GM18507 (cell line): ENCODE measurements around the gene KCNQ5.
"Not testable (repeated sequence)": the region's sequence is repeated elsewhere in the genome, so short reads cannot be mapped to it uniquely, and the experiment has no call there.

Source experiments
- DNase-seq: peaks from one replicate; pipeline ENCODE4 v3.0.0; 2011; ENCODE audit warnings: low read depth; ENCODE audit not compliant: insufficient read length; ENCODE audit errors: extremely low spot score
- FAIRE-seq: peaks from 2 replicates; lab custom pipeline; 2011; peaks lifted over from hg19 to GRCh38; lab: Jason Lieb, UNC

Gene KCNQ5

GRCh38 chr6:72959821-72960220 is 338.0 kb downstream of the KCNQ5 start:
- no peak for FAIRE-seq

GRCh38 chr6:72963946-72964345 is 342.1 kb downstream of the KCNQ5 start:
- no peak for FAIRE-seq
- DNase-seq, result no peak

More at GRCh38 chr6:72959821-72960220, 338.0 kb downstream of the KCNQ5 start:
- DNase-seq, result no peak

GRCh38 chr6:72966628-72967280 is 344.9 kb downstream of the KCNQ5 start:
- no peak for FAIRE-seq
- no peak for DNase-seq

GRCh38 chr6:72967329-72967728 is 345.5 kb downstream of the KCNQ5 start:
- FAIRE-seq (no peak), DNase-seq (no peak)

DNA sequence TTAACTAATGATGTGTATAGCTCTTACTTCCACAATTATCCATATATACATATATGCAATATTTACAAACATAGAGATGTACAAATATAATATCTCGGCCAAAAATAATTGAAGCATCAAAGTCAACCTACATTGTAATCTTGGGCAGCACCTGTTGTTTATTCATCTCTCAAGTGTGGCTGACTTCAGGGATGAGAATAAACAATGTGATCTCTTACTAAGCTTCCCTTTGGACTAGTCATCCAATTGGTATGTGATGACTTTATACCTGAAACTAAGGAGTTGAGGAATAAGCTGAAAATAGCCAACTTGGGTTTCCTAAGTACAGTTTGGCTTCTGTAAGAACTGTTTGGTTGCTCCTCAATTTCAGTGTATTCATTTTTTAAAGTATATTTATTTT is 346.8 kb downstream of the KCNQ5 start:
- DNase-seq (no peak), FAIRE-seq (no peak)

DNA sequence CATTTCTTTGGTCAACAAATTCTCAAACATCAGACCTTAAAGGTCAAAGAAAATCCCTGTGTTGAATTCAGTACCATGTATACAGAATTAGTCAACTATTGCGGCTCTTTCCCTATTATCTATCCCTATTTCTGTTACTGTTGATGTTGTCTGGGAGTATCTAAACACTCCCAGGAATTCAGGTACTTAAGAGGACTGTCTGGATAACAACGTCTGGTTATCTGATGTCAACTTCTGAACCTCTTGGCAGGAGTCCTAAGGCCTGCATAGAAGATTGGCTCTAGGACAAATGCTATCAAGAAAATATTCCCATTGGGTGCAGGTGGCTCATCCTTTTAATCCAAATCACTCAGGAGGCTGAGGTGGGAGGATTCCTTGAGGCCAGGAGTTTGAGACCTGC is 347.8 kb downstream of the KCNQ5 start:
- FAIRE-seq (no peak), DNase-seq (no peak)

GRCh38 chr6:72972579-72972978 is 350.7 kb downstream of the KCNQ5 start:
- FAIRE-seq (no peak), DNase-seq (no peak)

DNA sequence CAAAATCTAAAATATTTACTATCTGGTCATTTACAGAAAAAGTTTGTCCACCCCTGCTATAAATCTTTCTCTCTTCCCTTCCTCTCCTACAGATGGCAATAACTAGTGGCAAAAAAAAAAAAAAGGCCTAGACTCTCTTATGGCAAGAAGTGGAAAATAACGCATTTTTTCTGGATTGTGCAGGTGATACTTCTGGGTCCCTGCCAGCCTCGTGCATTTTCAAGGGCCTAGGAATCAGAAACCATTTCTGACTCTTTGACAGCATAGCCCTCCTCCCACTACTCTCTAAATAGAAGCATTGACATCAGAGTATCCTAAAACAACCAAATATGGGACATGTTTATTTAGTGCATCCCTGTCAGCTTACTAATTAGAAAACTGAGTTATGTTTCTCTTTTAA is 352.4 kb downstream of the KCNQ5 start:
- no peak for FAIRE-seq

GRCh38 chr6:72975352-72975752 is 353.5 kb downstream of the KCNQ5 start:
- no peak for FAIRE-seq
- no peak for DNase-seq

More for the DNA sequence above, 352.4 kb downstream of the KCNQ5 start:
- no peak for DNase-seq

DNA sequence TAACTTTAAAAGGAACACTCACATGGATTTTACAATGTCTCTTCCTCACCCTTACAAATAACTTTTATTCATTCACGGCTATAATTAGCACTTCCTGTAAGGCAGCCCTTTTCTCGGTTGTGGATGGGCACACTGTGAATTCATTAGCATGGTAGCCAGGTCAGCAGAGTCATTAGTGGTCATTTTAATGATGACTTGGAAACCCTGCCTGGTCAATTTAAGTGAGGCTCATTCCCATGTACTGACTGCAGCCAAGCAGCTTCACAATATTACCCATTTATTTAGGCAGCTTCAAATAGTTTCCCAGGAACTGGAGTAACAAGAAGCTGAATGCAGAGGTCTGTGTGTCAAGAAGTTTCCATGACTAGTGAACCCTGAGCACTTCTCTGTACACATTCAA is 354.6 kb downstream of the KCNQ5 start:
- FAIRE-seq (no peak), DNase-seq (no peak)

DNA sequence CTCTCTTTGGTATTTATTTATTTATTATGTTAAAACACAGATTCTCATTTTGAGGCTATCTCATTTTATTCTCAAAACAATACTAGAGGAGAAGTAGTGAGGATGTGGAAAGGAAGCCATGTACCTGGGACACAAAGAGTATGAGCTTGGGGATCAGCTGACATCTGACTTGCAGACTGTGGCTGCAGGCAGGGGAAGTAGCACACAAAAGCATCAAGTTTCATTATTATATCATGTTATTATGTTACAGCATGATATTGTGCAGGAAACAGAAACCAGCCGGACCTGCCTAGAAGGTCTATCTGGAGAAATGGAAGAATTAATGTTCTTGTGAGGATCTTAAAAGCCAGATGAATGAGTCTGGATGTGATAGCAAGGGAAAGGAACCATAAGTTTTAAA is 355.2 kb downstream of the KCNQ5 start:
- FAIRE-seq (peak; percentile 69), DNase-seq (no peak)

GRCh38 chr6:72978808-72979207 is 356.9 kb downstream of the KCNQ5 start:
- DNase-seq, FAIRE-seq: not testable (repeated sequence)

GRCh38 chr6:72984189-72984831 is 362.4 kb downstream of the KCNQ5 start:
- FAIRE-seq, DNase-seq: not testable (repeated sequence)

GRCh38 chr6:72984981-72985665 is 363.3 kb downstream of the KCNQ5 start:
- no peak for DNase-seq
- FAIRE-seq, result no peak

- FAIRE-seq, result no peak
Measured at GRCh38 chr6:72987301-72987700, 365.4 kb downstream of the KCNQ5 start.

DNA sequence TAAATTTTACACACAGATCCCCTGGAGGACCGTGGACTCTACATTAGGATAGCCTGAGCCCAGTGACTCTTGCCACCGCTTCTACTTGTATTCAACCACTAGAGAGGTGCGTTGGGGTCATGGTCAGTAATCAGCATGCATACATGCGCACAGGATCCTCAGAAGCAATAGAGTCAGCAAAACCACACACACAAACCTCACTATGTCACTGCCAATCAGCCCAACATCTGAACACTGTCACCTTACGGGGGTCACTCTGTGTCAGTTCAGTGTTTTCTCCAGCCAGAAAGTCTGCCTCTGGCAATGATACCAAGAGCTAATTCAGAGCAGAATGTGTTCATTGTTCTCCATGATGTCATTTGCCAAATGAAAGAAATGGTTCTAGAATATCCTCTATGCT is 378.1 kb downstream of the KCNQ5 start:
- DNase-seq, result no peak
- FAIRE-seq, result no peak

More at GRCh38 chr6:72987301-72987700, 365.4 kb downstream of the KCNQ5 start:
- no peak for DNase-seq

DNA sequence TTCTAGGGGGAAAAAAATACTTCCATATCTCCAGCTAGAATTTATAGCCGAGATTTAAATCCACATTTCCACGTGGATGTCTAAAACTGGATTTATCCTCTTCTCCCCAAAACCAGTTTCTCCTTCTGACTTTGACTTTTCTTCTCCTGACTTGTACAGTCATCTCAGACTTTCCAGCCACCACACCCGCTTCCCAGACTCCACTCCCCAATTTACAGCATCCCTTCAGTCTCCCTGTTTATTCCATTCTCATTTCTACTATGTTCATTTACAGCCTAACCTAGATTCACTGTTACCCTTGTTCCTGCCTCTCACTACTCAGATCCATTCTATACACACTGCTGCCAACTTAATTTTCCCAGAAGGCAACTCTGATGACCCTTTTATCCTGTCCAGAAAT is 378.6 kb downstream of the KCNQ5 start:
- no peak for FAIRE-seq
- no peak for DNase-seq

DNA sequence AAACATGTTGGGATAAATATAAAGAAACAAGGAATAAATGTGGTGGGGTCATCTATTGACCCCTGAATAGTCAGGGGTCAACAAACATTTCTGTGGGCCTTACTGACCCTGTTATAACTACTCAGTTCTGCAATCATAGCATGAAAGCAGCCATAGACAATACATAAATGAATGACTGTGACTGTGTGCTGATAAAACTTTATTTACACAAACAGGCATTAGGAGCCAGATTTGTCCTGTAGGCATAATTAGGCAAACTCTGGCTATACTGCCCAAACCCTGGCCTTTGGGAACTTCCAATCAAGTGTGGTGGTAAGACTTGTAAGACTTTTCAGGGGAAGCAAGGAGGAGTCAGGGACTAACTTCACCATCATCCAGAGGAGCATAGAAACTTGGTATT is 380.7 kb downstream of the KCNQ5 start:
- no peak for FAIRE-seq
- no peak for DNase-seq

DNA sequence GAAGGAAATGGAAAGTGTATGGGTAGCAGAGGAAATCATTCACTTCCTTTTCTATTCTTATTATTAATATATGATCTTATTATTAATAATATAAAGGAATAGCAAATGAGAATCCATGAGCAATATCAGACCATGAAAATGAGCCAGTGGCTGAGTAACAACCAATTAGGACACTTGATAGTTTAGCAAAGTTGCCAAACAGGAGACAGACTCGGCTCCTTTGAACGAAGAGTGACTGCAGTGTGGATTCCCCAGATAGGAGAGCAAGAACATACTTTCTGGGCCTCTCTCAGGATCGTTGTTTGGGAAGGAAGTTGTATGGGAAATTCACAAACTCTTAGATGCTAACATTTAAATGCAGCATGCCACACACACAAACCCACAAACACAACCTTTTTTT is 381.4 kb downstream of the KCNQ5 start:
- DNase-seq (no peak), FAIRE-seq (no peak)

DNA sequence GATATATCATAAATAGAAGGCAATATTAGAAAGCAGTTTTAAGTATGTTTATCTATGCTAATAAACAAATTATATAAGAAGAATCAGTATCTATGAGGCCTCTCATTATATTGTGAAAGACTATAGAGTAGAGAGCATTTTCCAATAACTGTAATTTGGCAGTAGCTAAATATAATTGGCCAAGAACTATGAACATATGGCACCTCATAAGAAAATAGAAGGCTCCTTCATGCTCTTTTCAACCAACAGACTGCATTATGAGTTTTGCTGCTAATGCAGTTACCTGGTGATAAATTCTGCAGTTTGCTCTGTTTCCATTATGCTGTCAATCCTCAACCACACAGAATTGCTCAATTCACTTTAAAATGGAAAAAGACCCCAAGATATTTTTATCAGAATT is 382.4 kb downstream of the KCNQ5 start:
- no peak for FAIRE-seq
- DNase-seq, result no peak

- DNase-seq (no peak), FAIRE-seq (peak; percentile 15)
Measured at GRCh38 chr6:73004861-73005260, 383.0 kb downstream of the KCNQ5 start.
